HepG2 (cell line): ENCODE data around the gene MT1G. TPM values are rescaled to one million over a fixed set of nuclear protein-coding genes. Genes with fewer than 3 reads are reported as not detected.
A peak's percentile ranks its signal among the peaks of the same experiment; 100 is the strongest.

Source experiments
- BRD4 ChIP-seq: sonication (generic); formaldehyde crosslinking; IDR thresholded peaks from 2 replicates; pipeline ENCODE4 v1.4.0; 2020; ENCODE audit warnings: missing genetic modification reagents
- EEA1 ChIP-seq: sonication (generic); formaldehyde crosslinking; IDR thresholded peaks from 2 replicates; pipeline ENCODE4 v1.5.1; 2020; ENCODE audit warnings: mild to moderate bottlenecking, missing genetic modification reagents, borderline replicate concordance
- ERF ChIP-seq: IDR thresholded peaks from 2 replicates; pipeline ENCODE4 v1.6.1; 2018; ENCODE audit warnings: missing biosample characterization, missing genetic modification reagents
- FOXA1 ChIP-seq, 2 experiments: fragments of 450-650 bp in 1 of 2; sonication (generic) in 1 of 2; formaldehyde crosslinking in 1 of 2; IDR thresholded peaks; 2 replicates each; pipeline versions ENCODE4 v1.4.0 to v1.6.1; 2016 to 2020; ENCODE audit warnings: missing genetic modification reagents in 1 of 2
- GFI1 ChIP-seq: sonication (generic); formaldehyde crosslinking; IDR thresholded peaks from 2 replicates; pipeline ENCODE4 v1.5.0; 2020; ENCODE audit warnings: missing genetic modification reagents, mild to moderate bottlenecking, borderline replicate concordance
- HOXA3 ChIP-seq: sonication (generic); formaldehyde crosslinking; IDR thresholded peaks from 2 replicates; pipeline ENCODE4 v1.5.0; 2020; ENCODE audit warnings: missing genetic modification reagents
- JUNB ChIP-seq: sonication (generic); formaldehyde crosslinking; IDR thresholded peaks from 2 replicates; pipeline ENCODE4 v1.8.0; 2022; ENCODE audit warnings: missing genetic modification reagents, mild to moderate bottlenecking, borderline replicate concordance
- MAFG ChIP-seq: sonication (generic); formaldehyde crosslinking; IDR thresholded peaks from 2 replicates; pipeline ENCODE4 v1.5.1; 2020; ENCODE audit warnings: mild to moderate bottlenecking, missing genetic modification reagents
- PREB ChIP-seq: sonication (generic); formaldehyde crosslinking; IDR thresholded peaks from 2 replicates; pipeline ENCODE4 v1.4.0; 2020; ENCODE audit warnings: missing genetic modification reagents
- YEATS4 ChIP-seq: sonication (generic); formaldehyde crosslinking; IDR thresholded peaks from 2 replicates; pipeline ENCODE4 v1.4.0; 2020; ENCODE audit warnings: missing genetic modification reagents, borderline replicate concordance
- ZBTB7B ChIP-seq: sonication (generic); formaldehyde crosslinking; IDR thresholded peaks from 2 replicates; pipeline ENCODE4 v1.4.0; 2020; ENCODE audit warnings: missing genetic modification reagents
- ZFP62 ChIP-seq: sonication (generic); formaldehyde crosslinking; IDR thresholded peaks from 2 replicates; pipeline ENCODE4 v1.4.0; 2020; ENCODE audit warnings: missing genetic modification reagents
- ZKSCAN1 ChIP-seq: fragments of 150-350 bp; IDR thresholded peaks from 2 replicates; pipeline ENCODE4 v1.6.1; 2014; ENCODE audit warnings: low read length
- ZNF546 ChIP-seq: sonication (generic); formaldehyde crosslinking; conservative IDR thresholded peaks from 2 replicates; pipeline ENCODE4 v1.8.1; 2023; ENCODE audit warnings: mild to moderate bottlenecking, missing genetic modification reagents
- ZNF619 ChIP-seq: sonication (generic); formaldehyde crosslinking; IDR thresholded peaks from 2 replicates; pipeline ENCODE4 v1.4.0; 2020; ENCODE audit warnings: mild to moderate bottlenecking, missing genetic modification reagents
- polyA plus RNA-seq, 8 experiments: library from polyadenylated mRNA; depleted of rRNA in 3 of 8; stranded (reverse) in 7 of 8; unstranded in 1 of 8; fragments of >200 nt; fragmentation: Illumina TruSeq in 4 of 8; extraction: Trizol in 4 of 8; gene quantifications; 2 replicates each; pipeline versions ENCODE4 v1.2.1 to v1.2.3, GENCODE V29; 2011 to 2016; ENCODE audit warnings: low read depth in 4 of 8, missing spikeins in 1 of 8, mixed read lengths in 1 of 8; ENCODE audit not compliant: insufficient read depth in 1 of 8
- total RNA-seq, 5 experiments: library from RNA; depleted of rRNA; stranded (reverse); fragments of >200 nt; fragmentation: Illumina TruSeq; extraction: Trizol; gene quantifications; 2 replicates each; pipeline ENCODE4 v1.2.3, GENCODE V29; 2016; ENCODE audit warnings: low read depth in 1 of 5
- TF ChIP-seq, protein P1 (sequence below): sonication (generic); formaldehyde crosslinking; conservative IDR thresholded peaks from 2 replicates; pipeline ENCODE4 v1.8.0; 2022; ENCODE audit warnings: missing genetic modification reagents
- TF ChIP-seq, protein P2 (sequence below): sonication (generic); formaldehyde crosslinking; IDR thresholded peaks from 2 replicates; pipeline ENCODE4 v1.5.1; 2020; ENCODE audit warnings: missing genetic modification reagents, mild to moderate bottlenecking, borderline replicate concordance
- TF ChIP-seq, protein P3 (sequence below): sonication (generic); formaldehyde crosslinking; IDR thresholded peaks from 2 replicates; pipeline ENCODE4 v1.9.0; 2021; ENCODE audit warnings: missing genetic modification reagents, mild to moderate bottlenecking, borderline replicate concordance
- TF ChIP-seq, protein P4 (sequence below): IDR thresholded peaks from 2 replicates; pipeline ENCODE4 v1.6.1; 2016; ENCODE audit warnings: missing genetic modification reagents, missing compliant biosample characterization
- TF ChIP-seq, protein P5 (sequence below): fragments of 450-650 bp; IDR thresholded peaks from 2 replicates; pipeline ENCODE4 v1.6.1; 2016

The MT1G gene
- total and polyA plus RNA-seq, 2 of the 13 experiments (the other 11 are each of a cell fraction or from before 2014, with no cell fraction given) = 3.6 to 377 TPM

DNA sequence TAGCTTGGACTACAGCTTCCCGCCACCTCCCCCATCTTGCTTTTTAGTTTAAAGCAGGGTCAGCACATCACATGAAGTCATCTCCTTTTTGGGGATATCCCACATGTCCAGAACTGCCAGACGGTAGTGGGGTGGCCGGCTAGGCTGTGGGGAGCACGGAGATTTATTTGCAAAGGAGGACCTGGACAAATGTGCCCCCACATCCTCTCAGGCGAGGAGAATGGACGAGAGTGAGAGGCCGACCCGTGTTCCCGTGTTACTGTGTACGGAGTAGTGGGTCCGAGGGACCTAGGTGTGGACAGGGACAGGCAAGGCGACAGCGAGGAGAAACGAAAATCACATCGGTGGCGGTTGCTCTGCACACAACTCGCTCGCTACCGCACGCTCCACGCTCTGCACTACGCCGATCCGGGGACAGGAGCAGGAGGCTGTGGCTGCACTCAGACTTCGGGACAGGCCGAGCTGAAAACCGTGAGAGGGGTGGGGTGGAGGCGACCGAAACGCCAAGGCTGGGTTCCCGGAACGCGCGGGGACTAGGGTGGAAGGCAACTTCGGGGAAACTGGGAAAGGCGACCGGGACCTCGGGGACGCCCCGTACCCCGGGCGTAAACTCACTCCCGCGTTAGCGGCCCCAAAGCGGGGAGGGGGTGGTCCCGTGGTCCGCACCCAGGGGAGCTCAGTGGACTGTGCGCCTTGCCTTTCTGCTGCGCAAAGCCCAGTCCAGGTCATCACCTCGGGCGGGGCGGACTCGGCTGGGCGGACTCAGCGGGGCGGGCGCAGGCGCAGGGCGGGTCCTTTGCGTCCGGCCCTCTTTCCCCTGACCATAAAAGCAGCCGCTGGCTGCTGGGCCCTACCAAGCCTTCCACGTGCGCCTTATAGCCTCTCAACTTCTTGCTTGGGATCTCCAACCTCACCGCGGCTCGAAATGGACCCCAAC lies 29.8 kb downstream of the MT1G start, which contains the start of gene MT1A (continued):
- no peak for TF ChIP-seq PREB (CRISPR knock-in tag)
- TF ChIP-seq YEATS4 (CRISPR knock-in tag) = no peak
- TF ChIP-seq JUNB = no peak
- TF ChIP-seq, protein P1, sequence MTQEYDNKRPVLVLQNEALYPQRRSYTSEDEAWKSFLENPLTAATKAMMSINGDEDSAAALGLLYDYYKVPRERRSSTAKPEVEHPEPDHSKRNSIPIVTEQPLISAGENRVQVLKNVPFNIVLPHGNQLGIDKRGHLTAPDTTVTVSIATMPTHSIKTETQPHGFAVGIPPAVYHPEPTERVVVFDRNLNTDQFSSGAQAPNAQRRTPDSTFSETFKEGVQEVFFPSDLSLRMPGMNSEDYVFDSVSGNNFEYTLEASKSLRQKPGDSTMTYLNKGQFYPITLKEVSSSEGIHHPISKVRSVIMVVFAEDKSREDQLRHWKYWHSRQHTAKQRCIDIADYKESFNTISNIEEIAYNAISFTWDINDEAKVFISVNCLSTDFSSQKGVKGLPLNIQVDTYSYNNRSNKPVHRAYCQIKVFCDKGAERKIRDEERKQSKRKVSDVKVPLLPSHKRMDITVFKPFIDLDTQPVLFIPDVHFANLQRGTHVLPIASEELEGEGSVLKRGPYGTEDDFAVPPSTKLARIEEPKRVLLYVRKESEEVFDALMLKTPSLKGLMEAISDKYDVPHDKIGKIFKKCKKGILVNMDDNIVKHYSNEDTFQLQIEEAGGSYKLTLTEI (CRISPR knock-in tag) = no peak
- TF ChIP-seq EEA1 (CRISPR knock-in tag) = no peak
- TF ChIP-seq, protein P2, sequence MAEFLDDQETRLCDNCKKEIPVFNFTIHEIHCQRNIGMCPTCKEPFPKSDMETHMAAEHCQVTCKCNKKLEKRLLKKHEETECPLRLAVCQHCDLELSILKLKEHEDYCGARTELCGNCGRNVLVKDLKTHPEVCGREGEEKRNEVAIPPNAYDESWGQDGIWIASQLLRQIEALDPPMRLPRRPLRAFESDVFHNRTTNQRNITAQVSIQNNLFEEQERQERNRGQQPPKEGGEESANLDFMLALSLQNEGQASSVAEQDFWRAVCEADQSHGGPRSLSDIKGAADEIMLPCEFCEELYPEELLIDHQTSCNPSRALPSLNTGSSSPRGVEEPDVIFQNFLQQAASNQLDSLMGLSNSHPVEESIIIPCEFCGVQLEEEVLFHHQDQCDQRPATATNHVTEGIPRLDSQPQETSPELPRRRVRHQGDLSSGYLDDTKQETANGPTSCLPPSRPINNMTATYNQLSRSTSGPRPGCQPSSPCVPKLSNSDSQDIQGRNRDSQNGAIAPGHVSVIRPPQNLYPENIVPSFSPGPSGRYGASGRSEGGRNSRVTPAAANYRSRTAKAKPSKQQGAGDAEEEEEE = no peak
- peak; percentile 50; the same call in 1 of the 2 replicates for TF ChIP-seq ERF (CRISPR knock-in tag)
- TF ChIP-seq, protein P3, sequence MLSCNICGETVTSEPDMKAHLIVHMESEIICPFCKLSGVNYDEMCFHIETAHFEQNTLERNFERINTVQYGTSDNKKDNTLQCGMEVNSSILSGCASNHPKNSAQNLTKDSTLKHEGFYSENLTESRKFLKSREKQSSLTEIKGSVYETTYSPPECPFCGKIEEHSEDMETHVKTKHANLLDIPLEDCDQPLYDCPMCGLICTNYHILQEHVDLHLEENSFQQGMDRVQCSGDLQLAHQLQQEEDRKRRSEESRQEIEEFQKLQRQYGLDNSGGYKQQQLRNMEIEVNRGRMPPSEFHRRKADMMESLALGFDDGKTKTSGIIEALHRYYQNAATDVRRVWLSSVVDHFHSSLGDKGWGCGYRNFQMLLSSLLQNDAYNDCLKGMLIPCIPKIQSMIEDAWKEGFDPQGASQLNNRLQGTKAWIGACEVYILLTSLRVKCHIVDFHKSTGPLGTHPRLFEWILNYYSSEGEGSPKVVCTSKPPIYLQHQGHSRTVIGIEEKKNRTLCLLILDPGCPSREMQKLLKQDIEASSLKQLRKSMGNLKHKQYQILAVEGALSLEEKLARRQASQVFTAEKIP (CRISPR knock-in tag) = no peak
- TF ChIP-seq, protein P4, sequence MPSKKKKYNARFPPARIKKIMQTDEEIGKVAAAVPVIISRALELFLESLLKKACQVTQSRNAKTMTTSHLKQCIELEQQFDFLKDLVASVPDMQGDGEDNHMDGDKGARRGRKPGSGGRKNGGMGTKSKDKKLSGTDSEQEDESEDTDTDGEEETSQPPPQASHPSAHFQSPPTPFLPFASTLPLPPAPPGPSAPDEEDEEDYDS (CRISPR knock-in tag) = peak; percentile 73
- TF ChIP-seq, protein P5, sequence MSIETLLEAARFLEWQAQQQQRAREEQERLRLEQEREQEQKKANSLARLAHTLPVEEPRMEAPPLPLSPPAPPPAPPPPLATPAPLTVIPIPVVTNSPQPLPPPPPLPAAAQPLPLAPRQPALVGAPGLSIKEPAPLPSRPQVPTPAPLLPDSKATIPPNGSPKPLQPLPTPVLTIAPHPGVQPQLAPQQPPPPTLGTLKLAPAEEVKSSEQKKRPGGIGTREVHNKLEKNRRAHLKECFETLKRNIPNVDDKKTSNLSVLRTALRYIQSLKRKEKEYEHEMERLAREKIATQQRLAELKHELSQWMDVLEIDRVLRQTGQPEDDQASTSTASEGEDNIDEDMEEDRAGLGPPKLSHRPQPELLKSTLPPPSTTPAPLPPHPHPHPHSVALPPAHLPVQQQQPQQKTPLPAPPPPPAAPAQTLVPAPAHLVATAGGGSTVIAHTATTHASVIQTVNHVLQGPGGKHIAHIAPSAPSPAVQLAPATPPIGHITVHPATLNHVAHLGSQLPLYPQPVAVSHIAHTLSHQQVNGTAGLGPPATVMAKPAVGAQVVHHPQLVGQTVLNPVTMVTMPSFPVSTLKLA = no peak
- no peak for TF ChIP-seq HOXA3
- no peak for TF ChIP-seq BRD4 (CRISPR knock-in tag)
- TF ChIP-seq MAFG = no peak
- TF ChIP-seq GFI1 (CRISPR knock-in tag) = no peak
- TF ChIP-seq FOXA1 (IDR thresholded peaks at IDR 0.05) = no peak
- no peak for TF ChIP-seq FOXA1 (CRISPR knock-in tag; IDR thresholded peaks at IDR 0.05)
- TF ChIP-seq ZBTB7B = peak; percentile 74; the same call in 1 of the 2 replicates
- TF ChIP-seq ZKSCAN1 = no peak
- TF ChIP-seq ZFP62 = no peak
- no peak for TF ChIP-seq ZNF619 (CRISPR knock-in tag)
- 0 out of 2 replicates have a peak, but pooled peaks have one; percentile 44 for TF ChIP-seq ZNF546 (CRISPR knock-in tag)
